ENCODE data around the gene SSC5D. TPM values are rescaled to one million over a fixed set of nuclear protein-coding genes. Genes with fewer than 3 reads are reported as not detected.

The SSC5D gene
- total and polyA plus RNA-seq, 9 of the 15 experiments (the other 6 are each of a cell fraction or from before 2014, with no cell fraction given): 0.04 to 0.71 (median 0.14) TPM; not detected in 2

GRCh38 chr19:55468054-55468393 lies 20.2 kb upstream of the SSC5D start:
- no peak for FAIRE-seq

More at GRCh38 chr19:55468054-55468393, 20.2 kb upstream of the SSC5D start:
- Histone ChIP-seq H3K4me2 (ENCODE audit: insufficient read depth, low read length) (peak overlapping the region; percentile 62), H3K27me3 (ENCODE audit: control insufficient read depth in 2 of 2, insufficient read depth in 2 of 2, low read length in 2 of 2) (no peaks in the 10 kb centered on the region), H3K9me3 (replicated peaks; ENCODE audit: control insufficient read depth, insufficient read depth, low read depth, low read length) (no peaks in the 10 kb centered on the region), H4K20me1 (replicated peaks; ENCODE audit: control insufficient read depth, insufficient read depth, low read length) (no peaks in the 10 kb centered on the region), H3K9me1 (ENCODE audit: control insufficient read depth, insufficient read depth, low read length) (no peaks in the 10 kb centered on the region), H2AFZ (ENCODE audit: low read depth, low read length) (peak overlapping the region; percentile 93), H3K79me2 (ENCODE audit: control insufficient read depth, insufficient read depth, low read length) (no peaks in the 10 kb centered on the region), H3K36me3 (ENCODE audit: control insufficient read depth, insufficient read depth, low read length) (no peaks in the 10 kb centered on the region), H3K27ac (ENCODE audit: extremely low read depth, low read depth, low read length) (peak overlapping the region; percentile 27), H3K9ac (ENCODE audit: insufficient read depth in 1 of 2, low read depth in 2 of 2, low read length in 2 of 2) (peak overlapping the region; percentile 0 to 64; a peak in 3 of 4 replicates), H3K4me1 (replicated peaks in 1 of 2; ENCODE audit: control insufficient read depth in 2 of 2, insufficient read depth in 2 of 2, low read length in 2 of 2) (peaks cover 23 to 52% of the 10 kb centered on the region in 2 experiments; a peak in 4 of 5 replicates), H3K4me3 (no peak overlapping the region)
- DNase-seq (ENCODE audit: extremely low read depth in 1 of 4, low spot score in 3 of 4): no peak
- intact Hi-C loops (cut with micrococcal nuclease): no loop called here
- BruUV-seq (replicated peaks): no TSS peak
- CTCF ChIA-PET (ENCODE audit: low intra/inter-chr PET ratio): no interaction called here
- TF ChIP-seq, protein P1, sequence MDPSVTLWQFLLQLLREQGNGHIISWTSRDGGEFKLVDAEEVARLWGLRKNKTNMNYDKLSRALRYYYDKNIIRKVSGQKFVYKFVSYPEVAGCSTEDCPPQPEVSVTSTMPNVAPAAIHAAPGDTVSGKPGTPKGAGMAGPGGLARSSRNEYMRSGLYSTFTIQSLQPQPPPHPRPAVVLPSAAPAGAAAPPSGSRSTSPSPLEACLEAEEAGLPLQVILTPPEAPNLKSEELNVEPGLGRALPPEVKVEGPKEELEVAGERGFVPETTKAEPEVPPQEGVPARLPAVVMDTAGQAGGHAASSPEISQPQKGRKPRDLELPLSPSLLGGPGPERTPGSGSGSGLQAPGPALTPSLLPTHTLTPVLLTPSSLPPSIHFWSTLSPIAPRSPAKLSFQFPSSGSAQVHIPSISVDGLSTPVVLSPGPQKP (CRISPR knock-in tag; IDR thresholded peaks at IDR 0.05): no peak
- TF ChIP-seq ZNF3 (CRISPR knock-in tag; IDR thresholded peaks at IDR 0.05) (peak; percentile 65; the same call in 1 of the 2 replicates), BDP1 (IDR thresholded peaks at IDR 0.05; ENCODE audit: insufficient read depth, insufficient read length) (no peak), U2AF2 (optimal IDR thresholded peaks at IDR 0.05; ENCODE audit: low read depth, low read length) (no peak), CAMTA2 (CRISPR knock-in tag; conservative IDR thresholded peaks at IDR 0.05) (no peak), LARP7 (IDR thresholded peaks at IDR 0.05) (no peak), CREBBP (IDR thresholded peaks at IDR 0.05; ENCODE audit: low read depth, low read length) (no peak), TEAD2 (tag; IDR thresholded peaks at IDR 0.05) (no peak), ZFP1 (CRISPR knock-in tag; IDR thresholded peaks at IDR 0.05) (no peak), ZNF584 (CRISPR knock-in tag; IDR thresholded peaks at IDR 0.05; ENCODE audit: low read depth) (no peak), RBM22 (IDR thresholded peaks at IDR 0.05; ENCODE audit: low read depth, low read length, poor library complexity, severe bottlenecking) (no peak), ZBTB12 (CRISPR knock-in tag; IDR thresholded peaks at IDR 0.05) (no peak), CTCF (IDR thresholded peaks at IDR 0.05 in 2 of 3, conservative IDR thresholded peaks at IDR 0.05 in 1 of 3; ENCODE audit: insufficient read depth in 2 of 3, low read depth in 1 of 3, low read length in 3 of 3) (peak in 1 of 3 experiments; percentile 34; a peak in 1 of 6 replicates), BCOR (IDR thresholded peaks at IDR 0.05) (no peak), POLR2G (IDR thresholded peaks at IDR 0.05; ENCODE audit: low read depth, low read length) (0 out of 2 replicates have a peak, but pooled peaks have one; percentile 10), RBFOX2 (IDR thresholded peaks at IDR 0.05; ENCODE audit: low read depth, low read length) (peak; percentile 46)
- TF ChIP-seq, protein P2, sequence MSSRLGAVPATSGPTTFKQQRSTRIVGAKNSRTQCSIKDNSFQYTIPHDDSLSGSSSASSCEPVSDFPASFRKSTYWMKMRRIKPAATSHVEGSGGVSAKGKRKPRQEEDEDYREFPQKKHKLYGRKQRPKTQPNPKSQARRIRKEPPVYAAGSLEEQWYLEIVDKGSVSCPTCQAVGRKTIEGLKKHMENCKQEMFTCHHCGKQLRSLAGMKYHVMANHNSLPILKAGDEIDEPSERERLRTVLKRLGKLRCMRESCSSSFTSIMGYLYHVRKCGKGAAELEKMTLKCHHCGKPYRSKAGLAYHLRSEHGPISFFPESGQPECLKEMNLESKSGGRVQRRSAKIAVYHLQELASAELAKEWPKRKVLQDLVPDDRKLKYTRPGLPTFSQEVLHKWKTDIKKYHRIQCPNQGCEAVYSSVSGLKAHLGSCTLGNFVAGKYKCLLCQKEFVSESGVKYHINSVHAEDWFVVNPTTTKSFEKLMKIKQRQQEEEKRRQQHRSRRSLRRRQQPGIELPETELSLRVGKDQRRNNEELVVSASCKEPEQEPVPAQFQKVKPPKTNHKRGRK (tag; IDR thresholded peaks at IDR 0.05): no peak
- WGBS (ENCODE audit: insufficient coverage, low coverage, missing lambda C conversion rate): 2% methylated on average over 4 of the region's 4 CpGs
- POLR2A ChIA-PET: interaction anchor here (0.8 to 2.3 kb wide), 9 partner anchors 9 to 252 kb away, joined by 3 to 26 read pairs (median 6); partner anchors contain the start of genes NAT14, UBE2S and ZNF628
- no peak for ATAC-seq
- in situ Hi-C loops (cut with MboI): no loop called here
